Measurements from ENCODE around the gene WEE1. TPM values are rescaled to one million over a fixed set of nuclear protein-coding genes. Genes with fewer than 3 reads are reported as not detected.

The WEE1 gene
- total RNA-seq, 2 experiments from 2014 or later: 41.8 to 46.6 TPM

DNA sequence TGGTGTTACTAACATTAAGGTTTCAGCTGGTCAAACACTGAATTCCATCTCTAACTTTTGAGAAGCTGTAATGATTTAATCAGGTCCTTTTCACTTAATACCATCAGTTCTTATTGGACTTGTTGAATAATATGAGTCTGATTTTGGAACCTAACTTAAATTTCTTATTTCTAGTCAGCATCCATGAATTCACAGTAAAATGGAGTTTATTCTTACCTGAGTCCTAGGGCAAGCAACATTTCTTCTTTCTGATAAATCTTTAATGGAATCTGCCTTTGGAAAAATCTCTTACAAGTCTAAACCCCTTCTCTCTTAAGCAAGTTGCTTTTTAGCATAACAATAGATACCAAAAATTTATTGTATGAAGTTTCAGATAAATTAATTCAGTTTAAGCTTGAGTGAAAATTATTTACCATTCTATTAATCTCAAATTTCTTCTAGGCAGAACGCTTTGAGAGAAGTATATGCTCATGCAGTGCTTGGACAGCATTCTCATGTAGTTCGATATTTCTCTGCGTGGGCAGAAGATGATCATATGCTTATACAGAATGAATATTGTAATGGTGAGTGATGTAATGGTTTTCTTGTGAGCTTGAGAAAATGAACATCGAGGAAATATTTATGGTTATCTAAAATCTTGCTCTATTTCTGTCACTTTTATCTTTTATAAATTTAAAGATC is 3.4 kb downstream of the WEE1 start:
- no peak overlapping the region for H3K27ac Mint-ChIP-seq
- peaks cover 65% of the 10 kb centered on the region for H3K36me3 Mint-ChIP-seq (ENCODE audit: low read depth)
- peaks cover 31% of the 10 kb centered on the region for H3K4me1 Mint-ChIP-seq (ENCODE audit: low read depth)
- intact Hi-C loops (cut with micrococcal nuclease): loop anchor here (10.0 kb wide), 1 partner anchor 878 kb away; the partner anchor contains the start of gene AMPD3
- no peaks in the 10 kb centered on the region for H3K9me3 Mint-ChIP-seq
- no peak for DNase-seq
- H3K27me3 Mint-ChIP-seq (ENCODE audit: low read depth): peaks cover 8% of the 10 kb centered on the region
- peak overlapping the region; percentile 51 for H3K4me3 Mint-ChIP-seq
- CTCF ChIA-PET: interaction anchor here (0.5 to 1.8 kb wide), 7 partner anchors 11 to 128 kb away, joined by 3 to 7 read pairs (median 4); no protein-coding TSS in a partner anchor

DNA sequence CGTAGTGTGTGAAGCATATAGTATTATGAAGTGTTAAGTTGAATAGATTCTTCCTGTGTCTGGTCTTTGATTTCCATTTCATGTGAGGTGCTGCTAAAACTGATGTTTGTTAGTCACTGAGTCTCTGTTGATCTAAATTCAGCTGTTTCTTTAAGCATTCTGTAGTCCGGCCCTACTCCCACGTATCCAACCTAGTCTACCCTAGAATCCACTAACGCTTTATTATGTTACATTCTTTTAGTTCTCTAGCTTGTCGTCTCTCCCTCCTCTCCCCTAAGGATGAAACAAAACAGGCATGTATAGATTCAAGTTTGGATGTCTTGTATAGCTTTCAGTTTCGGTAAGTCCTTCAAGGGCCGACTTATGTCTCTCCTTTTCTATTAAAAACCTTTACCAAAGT is 4.1 kb downstream of the WEE1 start:
- no peak for DNase-seq
- no peaks in the 10 kb centered on the region for H3K9me3 Mint-ChIP-seq
- peak overlapping the region; percentile 10 for H3K4me3 Mint-ChIP-seq
- H3K36me3 Mint-ChIP-seq (ENCODE audit: low read depth): peaks cover 72% of the 10 kb centered on the region
- H3K27me3 Mint-ChIP-seq (ENCODE audit: low read depth): peaks cover 8% of the 10 kb centered on the region
- CTCF ChIA-PET: interaction anchor here (0.5 to 1.8 kb wide), 5 partner anchors 11 to 129 kb away, joined by 4 to 7 read pairs (median 6); no protein-coding TSS in a partner anchor
- intact Hi-C loops (cut with micrococcal nuclease): loop anchor here (10.0 kb wide), 1 partner anchor 877 kb away; the partner anchor contains the start of gene AMPD3
- peaks cover 28% of the 10 kb centered on the region for H3K4me1 Mint-ChIP-seq (ENCODE audit: low read depth)
- H3K27ac Mint-ChIP-seq: no peak overlapping the region

- Mint-ChIP-seq H3K27ac (no peak overlapping the region), H3K4me1 (ENCODE audit: low read depth) (peaks cover 20% of the 10 kb centered on the region), H3K4me3 (no peak overlapping the region), H3K36me3 (ENCODE audit: low read depth) (peaks cover 84% of the 10 kb centered on the region), H3K9me3 (no peaks in the 10 kb centered on the region), H3K27me3 (ENCODE audit: low read depth) (no peaks in the 10 kb centered on the region)
- intact Hi-C loops (cut with micrococcal nuclease): no loop called here
- CTCF ChIA-PET: interaction anchor here (0.7 kb wide), 1 partner anchor 46 kb away, joined by 4 read pairs; no protein-coding TSS in a partner anchor
- no peak for DNase-seq
Observed at GRCh38 chr11:9580894-9581293, 7.4 kb downstream of the WEE1 start.

DNA sequence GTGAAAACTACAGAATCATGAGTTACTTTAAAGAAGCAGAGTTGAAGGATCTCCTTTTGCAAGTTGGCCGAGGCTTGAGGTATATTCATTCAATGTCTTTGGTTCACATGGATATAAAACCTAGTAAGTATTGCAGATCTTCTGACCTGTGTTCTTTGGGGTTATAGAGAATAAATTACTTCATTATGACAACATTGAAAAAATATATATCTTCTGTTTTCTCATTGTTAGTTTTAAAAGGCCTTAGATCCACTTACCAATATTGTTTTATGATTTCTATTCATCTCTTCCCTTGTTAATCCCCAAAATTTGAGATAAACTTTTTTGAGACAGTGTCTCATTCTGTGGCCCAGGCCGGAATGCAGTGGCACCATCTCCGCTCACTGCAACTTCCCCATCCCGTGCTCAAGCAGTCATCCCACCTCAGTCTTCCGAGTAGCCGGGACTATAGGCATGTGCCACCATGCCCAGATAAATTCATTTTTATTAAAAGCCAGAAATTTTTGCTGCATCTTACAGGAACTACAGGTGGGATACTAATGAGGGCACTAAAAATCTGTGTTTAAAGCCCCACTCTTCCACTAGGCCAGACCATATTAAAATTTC is 8.2 kb downstream of the WEE1 start:
- peaks cover 12% of the 10 kb centered on the region for H3K4me1 Mint-ChIP-seq (ENCODE audit: low read depth)
- intact Hi-C loops (cut with micrococcal nuclease): no loop called here
- H3K27ac Mint-ChIP-seq: no peak overlapping the region
- no peak overlapping the region for H3K4me3 Mint-ChIP-seq
- CTCF ChIA-PET: interaction anchor here (0.7 kb wide), 1 partner anchor 47 kb away, joined by 4 read pairs; no protein-coding TSS in a partner anchor
- no peak for DNase-seq
- H3K9me3 Mint-ChIP-seq: no peaks in the 10 kb centered on the region
- no peaks in the 10 kb centered on the region for H3K27me3 Mint-ChIP-seq (ENCODE audit: low read depth)
- H3K36me3 Mint-ChIP-seq (ENCODE audit: low read depth): peaks cover 84% of the 10 kb centered on the region

DNA sequence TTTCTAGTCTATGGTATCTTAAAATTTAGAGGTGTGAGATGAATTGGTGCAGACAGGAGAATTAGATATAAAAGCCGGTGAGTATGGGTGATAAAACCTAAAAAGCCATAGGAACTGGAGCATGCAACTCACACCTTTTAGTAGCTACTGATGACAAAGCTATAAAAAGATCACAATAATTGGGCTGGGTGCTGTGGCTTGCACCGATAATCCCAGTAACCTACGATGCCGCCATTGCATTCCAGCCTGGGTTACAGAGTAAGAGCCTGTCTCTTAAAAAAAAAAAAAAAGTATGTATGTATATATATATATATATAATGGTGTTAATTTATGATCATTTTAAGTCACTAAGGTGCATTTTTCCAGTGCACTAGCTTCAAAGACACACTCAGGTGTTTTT is 17.2 kb downstream of the WEE1 start:
- CTCF ChIA-PET: no interaction called here
- Mint-ChIP-seq H3K27me3 (ENCODE audit: low read depth) (no peaks in the 10 kb centered on the region), H3K9me3 (no peaks in the 10 kb centered on the region), H3K36me3 (ENCODE audit: low read depth) (peaks cover 37% of the 10 kb centered on the region), H3K4me3 (no peak overlapping the region), H3K27ac (no peak overlapping the region), H3K4me1 (ENCODE audit: low read depth) (peaks cover 4% of the 10 kb centered on the region)
- intact Hi-C loops (cut with micrococcal nuclease): no loop called here
- DNase-seq: no peak

DNA sequence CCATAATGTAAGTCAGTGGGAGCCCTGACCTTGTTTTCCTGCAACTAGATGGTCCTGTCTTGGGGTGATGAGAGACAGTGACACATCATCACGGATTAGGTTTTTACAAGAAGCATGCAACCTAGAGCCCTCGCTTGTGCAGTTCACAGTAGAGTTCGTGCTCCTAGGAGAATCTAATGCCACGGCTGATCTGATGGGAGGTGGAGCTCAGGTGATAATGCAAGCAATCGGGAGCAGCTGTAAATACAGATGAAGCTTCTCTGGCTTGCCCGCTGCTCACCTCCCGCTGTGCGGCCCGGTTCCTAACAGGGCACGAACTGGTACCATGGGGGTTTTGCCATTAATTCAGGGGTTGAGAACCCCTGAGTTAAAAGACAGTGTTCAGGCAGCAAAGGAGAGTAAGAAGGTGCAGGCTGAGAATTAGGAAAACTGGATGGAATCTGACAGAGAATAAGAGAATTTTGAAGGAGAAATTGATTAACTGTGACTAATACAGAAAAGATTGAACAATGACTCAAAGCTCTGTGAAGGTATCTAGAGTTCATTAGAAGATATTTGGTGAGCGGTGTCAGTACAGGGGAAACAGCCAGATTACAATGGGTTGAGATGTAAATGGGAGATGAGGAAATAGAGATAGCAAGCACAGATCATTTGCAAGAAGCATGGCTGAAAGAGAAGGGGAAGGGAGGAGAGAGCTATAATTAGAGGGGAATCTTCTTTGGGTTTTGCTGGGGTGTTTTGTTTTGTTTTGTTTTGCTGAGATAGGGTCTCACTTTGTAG is 21.0 kb downstream of the WEE1 start:
- CTCF ChIA-PET: interaction anchor here (0.6 to 1.2 kb wide), 2 partner anchors 19 to 435 kb away, joined by 3 read pairs; no protein-coding TSS in a partner anchor
- no peak for DNase-seq
- intact Hi-C loops (cut with micrococcal nuclease): no loop called here
- Mint-ChIP-seq H3K27ac (no peak overlapping the region), H3K27me3 (ENCODE audit: low read depth) (peaks cover 2% of the 10 kb centered on the region), H3K4me1 (ENCODE audit: low read depth) (no peaks in the 10 kb centered on the region), H3K9me3 (no peaks in the 10 kb centered on the region), H3K4me3 (no peak overlapping the region), H3K36me3 (ENCODE audit: low read depth) (peaks cover 7% of the 10 kb centered on the region)

GRCh38 chr11:9596926-9597464 is 23.5 kb downstream of the WEE1 start:
- peaks cover 20% of the 10 kb centered on the region for H3K4me1 Mint-ChIP-seq (ENCODE audit: low read depth)
- CTCF ChIA-PET: interaction anchor here (0.8 to 5.2 kb wide), 5 partner anchors 16 to 161 kb away, joined by 3 to 33 read pairs (median 4); no protein-coding TSS in a partner anchor

GRCh38 chr11:9600166-9600565 is 26.7 kb downstream of the WEE1 start:
- Mint-ChIP-seq H3K9me3 (no peaks in the 10 kb centered on the region), H3K27ac (no peak overlapping the region), H3K4me3 (no peak overlapping the region), H3K36me3 (ENCODE audit: low read depth) (no peaks in the 10 kb centered on the region), H3K27me3 (ENCODE audit: low read depth) (peaks cover 2% of the 10 kb centered on the region), H3K4me1 (ENCODE audit: low read depth) (peaks cover 27% of the 10 kb centered on the region)
- intact Hi-C loops (cut with micrococcal nuclease): loop anchor here (2.0 kb wide), 1 partner anchor 139 kb away; the partner anchor contains the start of gene ZNF143
- no peak for DNase-seq
- CTCF ChIA-PET: interaction anchor here (1.2 to 5.4 kb wide), 7 partner anchors 12 to 705 kb away, joined by 3 to 64 read pairs (median 9); partner anchors contain the start of gene ADM

More at GRCh38 chr11:9596926-9597464, 23.5 kb downstream of the WEE1 start:
- no peak overlapping the region for H3K4me3 Mint-ChIP-seq
- no peak overlapping the region for H3K27ac Mint-ChIP-seq
- DNase-seq: no peak
- H3K9me3 Mint-ChIP-seq: no peaks in the 10 kb centered on the region
- intact Hi-C loops (cut with micrococcal nuclease): no loop called here
- no peaks in the 10 kb centered on the region for H3K36me3 Mint-ChIP-seq (ENCODE audit: low read depth)
- peaks cover 2% of the 10 kb centered on the region for H3K27me3 Mint-ChIP-seq (ENCODE audit: low read depth)

- DNase-seq: peak; percentile 45
- CTCF ChIA-PET: interaction anchor here (1.1 to 5.4 kb wide), 9 partner anchors 9 to 705 kb away, joined by 3 to 64 read pairs (median 5); partner anchors contain the start of gene ADM
- Mint-ChIP-seq H3K4me3 (peak overlapping the region; percentile 67), H3K4me1 (ENCODE audit: low read depth) (peaks cover 27% of the 10 kb centered on the region), H3K27me3 (ENCODE audit: low read depth) (peaks cover 2% of the 10 kb centered on the region), H3K9me3 (no peaks in the 10 kb centered on the region), H3K27ac (peak overlapping the region; percentile 84), H3K36me3 (ENCODE audit: low read depth) (no peaks in the 10 kb centered on the region)
- intact Hi-C loops (cut with micrococcal nuclease): loop anchor here (1.0 to 2.0 kb wide), 4 partner anchors 13 to 336 kb away; partner anchors contain the start of genes WEE1 and ZNF143
Observed at GRCh38 chr11:9600644-9601036, 27.2 kb downstream of the WEE1 start.

DNA sequence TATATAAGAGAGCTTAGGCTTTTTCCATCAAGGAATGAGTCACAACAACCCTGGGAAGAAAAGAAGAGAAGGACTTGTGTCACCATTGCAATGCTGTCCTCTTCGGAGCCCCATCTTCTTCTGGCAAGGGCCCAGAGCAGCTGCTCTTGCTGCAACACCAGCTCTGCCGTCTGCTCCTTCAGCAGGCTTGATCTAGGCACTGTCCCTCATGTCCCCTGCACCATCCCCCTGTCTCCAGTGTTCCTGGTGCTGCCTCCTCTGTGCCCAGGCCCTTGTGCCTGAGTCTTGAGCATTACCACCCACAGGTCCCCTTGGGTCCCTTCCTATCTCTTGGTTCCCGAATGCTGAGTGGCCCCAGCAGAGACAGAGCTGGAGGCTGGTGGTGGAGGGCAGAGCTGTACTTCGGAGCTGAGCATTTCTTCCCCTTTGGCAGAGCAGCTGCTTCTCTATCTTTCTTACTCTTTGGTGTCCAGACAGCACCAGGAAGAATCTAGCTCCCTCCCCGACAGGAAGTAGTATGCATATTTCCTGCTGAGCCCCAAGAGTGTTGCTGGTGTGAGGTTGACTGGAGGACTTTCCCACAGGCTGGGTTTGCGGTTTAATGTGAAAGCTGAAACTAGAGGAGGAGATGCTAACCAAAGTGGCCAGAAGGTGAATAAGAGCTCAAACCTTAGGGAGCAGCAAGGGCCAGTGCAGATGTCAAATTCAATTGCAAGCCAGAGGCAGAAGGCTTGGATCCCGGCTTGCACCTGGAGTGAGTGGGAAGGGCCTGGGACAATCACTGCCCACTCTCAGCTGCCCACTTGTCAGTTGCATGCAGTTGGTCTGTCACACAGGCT is 27.8 kb downstream of the WEE1 start:
- Mint-ChIP-seq H3K4me3 (peak overlapping the region; percentile 67), H3K27ac (peak overlapping the region; percentile 84), H3K4me1 (ENCODE audit: low read depth) (peaks cover 27% of the 10 kb centered on the region), H3K36me3 (ENCODE audit: low read depth) (no peaks in the 10 kb centered on the region), H3K9me3 (no peaks in the 10 kb centered on the region), H3K27me3 (ENCODE audit: low read depth) (peaks cover 2% of the 10 kb centered on the region)
- CTCF ChIA-PET: interaction anchor here (0.7 to 5.4 kb wide), 12 partner anchors 8 to 704 kb away, joined by 3 to 64 read pairs (median 4); partner anchors contain the start of gene ADM
- intact Hi-C loops (cut with micrococcal nuclease): loop anchor here (1.0 to 2.0 kb wide), 4 partner anchors 12 to 337 kb away; partner anchors contain the start of genes WEE1 and ZNF143
- peak; percentile 90 for DNase-seq

DNA sequence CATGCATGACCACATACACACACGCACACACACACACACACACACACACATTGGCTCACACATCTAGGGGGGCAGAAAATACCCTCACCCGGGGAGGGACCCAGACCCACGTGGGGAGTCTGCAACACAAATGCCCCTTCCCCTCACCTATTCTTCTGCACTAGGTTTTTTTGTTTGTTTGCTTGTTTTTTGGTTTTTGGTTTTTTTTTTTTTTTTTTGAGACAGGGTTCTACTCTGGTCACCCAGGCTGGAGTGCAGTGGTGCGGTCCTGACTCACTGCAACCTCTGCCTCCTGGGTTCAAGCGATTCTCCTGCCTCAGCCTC is 28.4 kb downstream of the WEE1 start:
- CTCF ChIA-PET: interaction anchor here (0.7 to 5.4 kb wide), 10 partner anchors 8 to 157 kb away, joined by 3 to 64 read pairs (median 4); no protein-coding TSS in a partner anchor
- intact Hi-C loops (cut with micrococcal nuclease): loop anchor here (1.0 to 2.0 kb wide), 4 partner anchors 11 to 338 kb away; partner anchors contain the start of genes WEE1 and ZNF143
- Mint-ChIP-seq H3K4me1 (ENCODE audit: low read depth) (peaks cover 27% of the 10 kb centered on the region), H3K27ac (no peak overlapping the region), H3K36me3 (ENCODE audit: low read depth) (no peaks in the 10 kb centered on the region), H3K9me3 (no peaks in the 10 kb centered on the region), H3K4me3 (peak overlapping the region; percentile 67), H3K27me3 (ENCODE audit: low read depth) (peaks cover 2% of the 10 kb centered on the region)
- no peak for DNase-seq

All from activated naive CD4-positive, alpha-beta T cell treated with anti-CD3 and anti-CD28 coated beads for 36 hours (primary cell).